Liver (tissue), 9 donors: ENCODE measurements around the gene ATP1A3. TPM values are rescaled to one million over a fixed set of nuclear protein-coding genes. Genes with fewer than 3 reads are reported as not detected.

Source experiments
- DNase-seq: peaks from one replicate; pipeline ENCODE4 v3.0.0-alpha.2; 2017; ENCODE audit warnings: low spot score
- H3K27ac ChIP-seq, 2 donors: one replicate each; pipeline ENCODE4 v1.7.0; 2013; ENCODE audit warnings: inconsistent platforms in 2 of 2, low read length in 2 of 2, control low read depth in 1 of 2, low read depth in 1 of 2, mild to moderate bottlenecking in 1 of 2
- H3K27me3 ChIP-seq, 4 donors: one replicate each; pipeline versions ENCODE4 v1.6.1 to v1.7.0; 2013; ENCODE audit warnings: low read length in 3 of 4, inconsistent platforms in 1 of 4, mild to moderate bottlenecking in 1 of 4, moderate library complexity in 1 of 4; ENCODE audit not compliant: control insufficient read depth in 4 of 4, insufficient read depth in 4 of 4
- H3K36me3 ChIP-seq, 4 donors: one replicate each; pipeline versions ENCODE4 v1.6.1 to v1.7.0; 2013; ENCODE audit warnings: low read length in 3 of 4, mild to moderate bottlenecking in 3 of 4, low read depth in 1 of 4, moderate library complexity in 1 of 4; ENCODE audit not compliant: control insufficient read depth in 4 of 4, insufficient read depth in 3 of 4
- H3K4me1 ChIP-seq, 4 donors: one replicate each; pipeline versions ENCODE4 v1.6.1 to v1.7.0; 2013; ENCODE audit warnings: low read length in 3 of 4, mild to moderate bottlenecking in 3 of 4, moderate library complexity in 1 of 4; ENCODE audit not compliant: control insufficient read depth in 4 of 4, insufficient read depth in 4 of 4
- H3K4me3 ChIP-seq, 3 donors: one replicate each; pipeline versions ENCODE4 v1.6.1 to v1.7.0; 2013; ENCODE audit warnings: low read length in 3 of 3, control low read depth in 1 of 3, low read depth in 1 of 3, mild to moderate bottlenecking in 1 of 3
- H3K9ac ChIP-seq, 2 donors: one replicate each; pipeline ENCODE4 v1.7.0; 2013; ENCODE audit warnings: low read length in 2 of 2, mild to moderate bottlenecking in 2 of 2, moderate library complexity in 2 of 2, control low read depth in 1 of 2, low read depth in 1 of 2
- H3K9me3 ChIP-seq, 4 donors: one replicate each; pipeline versions ENCODE4 v1.6.1 to v1.7.0; 2013; ENCODE audit warnings: low read length in 3 of 4; ENCODE audit not compliant: control insufficient read depth in 4 of 4
- ATF3 ChIP-seq: IDR thresholded peaks from 2 replicates; pipeline ENCODE4 v1.6.1; 2016; ENCODE audit warnings: antibody characterized with exemption
- FOXA2 ChIP-seq: IDR thresholded peaks from 2 replicates; pipeline ENCODE4 v1.6.1; 2016; ENCODE audit warnings: antibody characterized with exemption
- GABPA ChIP-seq, 2 donors: IDR thresholded peaks in 1 of 2; conservative IDR thresholded peaks in 1 of 2; 2 replicates each; pipeline ENCODE4 v1.6.1; 2016; ENCODE audit warnings: antibody characterized with exemption in 2 of 2, mild to moderate bottlenecking in 1 of 2, moderate library complexity in 1 of 2
- HNF4G ChIP-seq: IDR thresholded peaks from 2 replicates; pipeline ENCODE4 v1.6.1; 2016; ENCODE audit warnings: antibody characterized with exemption
- MAX ChIP-seq: IDR thresholded peaks from 2 replicates; pipeline ENCODE4 v1.6.1; 2016; ENCODE audit warnings: antibody characterized with exemption
- REST ChIP-seq: IDR thresholded peaks from 2 replicates; pipeline ENCODE4 v1.6.1; 2016; ENCODE audit warnings: antibody characterized with exemption, mild to moderate bottlenecking
- RXRA ChIP-seq, 2 donors: IDR thresholded peaks; 2 replicates each; pipeline ENCODE4 v1.6.1; 2017 to 2018; ENCODE audit warnings: antibody characterized with exemption in 2 of 2, mild to moderate bottlenecking in 1 of 2
- SP1 ChIP-seq: IDR thresholded peaks from 2 replicates; pipeline ENCODE4 v1.6.1; 2018; ENCODE audit warnings: antibody characterized with exemption, mild to moderate bottlenecking
- TAF1 ChIP-seq: conservative IDR thresholded peaks from 2 replicates; pipeline ENCODE4 v1.6.1; 2016; ENCODE audit warnings: antibody characterized with exemption, mild to moderate bottlenecking
- ZBTB33 ChIP-seq: IDR thresholded peaks from 2 replicates; pipeline ENCODE4 v1.6.1; 2016; ENCODE audit warnings: antibody characterized with exemption
- WGBS: extraction: QIAGEN DNeasy Blood & Tissue Kit; methylation state at CpG from one replicate; pipeline ENCODE4 v1.1.7; 2013; 5-methylcytosine and 5-hydroxymethylcytosine counted together
- polyA plus RNA-seq, 2 donors: library from polyadenylated mRNA; stranded (reverse) in 1 of 2; unstranded in 1 of 2; fragments of 200-250 nt in 1 of 2; fragments of >200 nt in 1 of 2; fragmentation: Nextera tagmentation in 1 of 2; extraction: Ambion mirVana in 1 of 2; gene quantifications; one replicate each; pipeline versions ENCODE4 v1.2.1 to v1.2.3, GENCODE V29; 2013 to 2015
- total RNA-seq, 2 donors: library from RNA; depleted of rRNA; stranded (reverse); fragments of >200 nt; gene quantifications; one replicate each; pipeline ENCODE4 v1.2.3, GENCODE V29; 2014
- donor health status: healthy.
- donor health status: healthy.
- donor health status: healthy.
- donor health status: healthy.
- donor health status: healthy.

Gene ATP1A3
- total and polyA plus RNA-seq, 4 donors: 0.05 to 0.09 (median 0.08) TPM; not detected in 1

GRCh38 chr19:41987141-41987860, 6.7 kb downstream of the ATP1A3 start:
- no peak for DNase-seq
- H3K27me3 ChIP-seq: no peaks in the 10 kb centered on the region

GRCh38 chr19:41984961-41985360, 9.1 kb downstream of the ATP1A3 start:
- Histone ChIP-seq H3K27ac (no peak overlapping the region), H3K4me3 (no peak overlapping the region), H3K36me3 (no peaks in the 10 kb centered on the region), H3K27me3 (no peaks in the 10 kb centered on the region), H3K4me1 (no peaks in the 10 kb centered on the region), H3K9me3 (no peaks in the 10 kb centered on the region), H3K9ac (no peak overlapping the region)
- no peak for DNase-seq
- whole genome bisulfite sequencing: 88% methylated on average over 17 of the region's 17 CpGs
- no peak for TF ChIP-seq REST
- TF ChIP-seq SP1: no peak
- no peak for TF ChIP-seq HNF4G
- TF ChIP-seq ZBTB33: no peak
- no peak for TF ChIP-seq MAX
- no peak for TF ChIP-seq RXRA (IDR thresholded peaks at IDR 0.05)

More at GRCh38 chr19:41987141-41987860, 6.7 kb downstream of the ATP1A3 start:
- Histone ChIP-seq H3K36me3 (no peaks in the 10 kb centered on the region), H3K9me3 (no peaks in the 10 kb centered on the region), H3K27ac (no peak overlapping the region), H3K4me3 (no peak overlapping the region), H3K4me1 (no peaks in the 10 kb centered on the region), H3K9ac (no peak overlapping the region)
- TF ChIP-seq GABPA (IDR thresholded peaks at IDR 0.05 in 1 of 2, conservative IDR thresholded peaks at IDR 0.05 in 1 of 2) (no peak), ZBTB33 (no peak), REST (no peak), SP1 (no peak), MAX (no peak), TAF1 (no peak), FOXA2 (no peak), ATF3 (no peak)
- 80% methylated on average over 10 of the region's 10 CpGs for WGBS
